IPS-18a (cell line): ENCODE results near the gene MFNG.

Experiments
- H3K27ac ChIP-seq: one replicate; pipeline ENCODE4 v1.5.1; 2013; ENCODE audit warnings: low read length
- H3K27me3 ChIP-seq: one replicate; pipeline ENCODE4 v1.6.1; 2013; ENCODE audit warnings: mild to moderate bottlenecking, low read length; ENCODE audit not compliant: control insufficient read depth, insufficient read depth
- H3K36me3 ChIP-seq: one replicate; pipeline ENCODE4 v1.6.1; 2013; ENCODE audit warnings: low read depth, low read length; ENCODE audit not compliant: control insufficient read depth
- H3K4me1 ChIP-seq: one replicate; pipeline ENCODE4 v1.6.1; 2013; ENCODE audit warnings: low read depth, low read length; ENCODE audit not compliant: control insufficient read depth
- H3K4me3 ChIP-seq: one replicate; pipeline ENCODE4 v1.5.1; 2013; ENCODE audit warnings: low read length
- H3K9ac ChIP-seq: one replicate; pipeline ENCODE4 v1.6.1; 2013; ENCODE audit warnings: mild to moderate bottlenecking, low read length, moderate library complexity
- H3K9me3 ChIP-seq: one replicate; pipeline ENCODE4 v1.6.1; 2013; ENCODE audit warnings: low read depth, low read length; ENCODE audit not compliant: control insufficient read depth

Gene MFNG

DNA sequence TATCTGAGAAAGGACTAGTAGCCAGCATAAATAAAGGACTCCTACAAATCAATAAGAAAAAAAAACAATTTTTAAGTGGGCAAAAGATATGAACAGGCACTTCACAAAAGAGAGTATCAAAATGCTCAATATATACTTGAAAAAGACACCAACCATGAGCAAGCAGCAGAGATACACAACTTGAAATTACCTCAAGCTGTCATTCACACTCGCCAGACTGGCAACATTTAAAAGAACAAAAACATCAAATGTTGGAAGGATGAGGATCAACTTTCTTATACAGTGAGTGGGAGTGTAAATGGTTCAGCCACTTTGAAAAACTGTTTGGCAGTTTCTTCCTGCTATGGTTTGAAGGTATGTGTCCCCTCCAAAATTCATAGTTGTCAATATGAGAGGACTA is 35.0 kb downstream of the MFNG start:
- H3K9ac ChIP-seq, result no peak overlapping the region
- no peaks in the 10 kb centered on the region for H3K36me3 ChIP-seq
- H3K4me3 ChIP-seq, result no peak overlapping the region
- no peaks in the 10 kb centered on the region for H3K27me3 ChIP-seq
- H3K27ac ChIP-seq, result no peak overlapping the region
- H3K9me3 ChIP-seq, result no peaks in the 10 kb centered on the region
- no peaks in the 10 kb centered on the region for H3K4me1 ChIP-seq

DNA sequence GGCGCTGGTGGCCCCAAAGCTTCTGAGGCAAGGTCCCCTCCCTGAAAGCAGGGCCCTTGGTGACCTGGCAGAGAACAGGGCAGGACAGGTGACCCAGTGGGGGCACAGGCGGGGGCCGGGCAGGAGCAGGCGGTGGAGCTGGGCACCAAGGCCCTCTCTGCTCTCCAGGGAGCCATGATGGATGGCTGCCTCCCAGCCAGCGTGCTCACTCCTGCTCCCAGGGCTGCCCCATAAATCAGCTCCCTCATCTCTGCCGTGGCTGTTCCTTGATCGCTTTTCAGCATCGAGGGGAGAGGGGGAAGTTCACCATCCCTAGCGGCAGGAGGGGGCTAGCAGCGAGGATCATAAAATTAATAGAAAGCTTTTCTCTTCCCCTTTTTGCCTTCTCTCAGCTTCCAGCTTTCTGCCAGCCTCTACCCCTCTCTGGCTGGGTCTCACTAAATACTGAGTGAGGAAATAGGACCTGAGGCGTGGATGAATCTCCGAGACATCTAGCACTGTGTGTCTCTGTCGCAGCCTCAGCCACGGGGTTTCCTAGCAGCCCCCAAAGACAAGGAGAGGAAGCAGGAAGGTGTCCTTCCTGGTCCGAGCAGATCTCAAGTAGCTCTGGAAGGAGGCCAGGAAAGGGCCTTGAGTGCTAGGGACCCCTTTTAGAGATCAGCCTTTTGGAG is 36.7 kb downstream of the MFNG start:
- Histone ChIP-seq H3K4me3 (no peak overlapping the region), H3K9me3 (no peaks in the 10 kb centered on the region), H3K9ac (no peak overlapping the region), H3K27ac (no peak overlapping the region), H3K27me3 (no peaks in the 10 kb centered on the region), H3K36me3 (no peaks in the 10 kb centered on the region), H3K4me1 (no peaks in the 10 kb centered on the region)

DNA sequence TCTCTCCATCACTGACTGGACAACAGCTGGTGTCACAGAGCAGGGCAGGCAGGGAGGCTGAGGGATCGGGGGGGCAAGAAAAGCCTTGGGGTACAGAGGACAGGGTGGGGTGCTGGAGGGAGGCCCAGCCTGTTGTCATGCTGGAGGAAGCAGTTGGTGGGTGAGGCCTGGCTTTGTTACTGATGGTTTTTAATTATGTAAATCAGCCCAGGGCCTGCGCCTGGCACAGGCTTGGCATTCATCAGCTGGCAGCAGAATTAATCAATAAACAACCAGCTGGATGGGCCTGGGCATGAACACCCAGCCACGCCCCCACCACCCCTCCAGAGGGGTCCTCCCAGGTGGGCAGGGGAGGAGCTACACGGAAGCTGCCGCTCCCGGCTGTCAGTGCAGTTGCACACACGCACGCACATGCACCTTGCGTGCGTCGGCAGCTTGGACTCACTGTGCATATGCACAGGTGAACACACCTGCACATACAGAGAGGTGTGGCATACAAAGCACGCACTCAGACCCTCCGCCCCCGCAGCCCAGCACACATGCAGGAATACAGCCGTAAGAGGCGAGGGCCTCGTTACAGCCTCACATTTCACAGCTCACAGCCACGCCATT is 37.6 kb downstream of the MFNG start:
- Histone ChIP-seq H3K9ac (no peak overlapping the region), H3K27me3 (no peaks in the 10 kb centered on the region), H3K4me1 (no peaks in the 10 kb centered on the region), H3K4me3 (no peak overlapping the region), H3K27ac (no peak overlapping the region), H3K9me3 (no peaks in the 10 kb centered on the region), H3K36me3 (no peaks in the 10 kb centered on the region)

DNA sequence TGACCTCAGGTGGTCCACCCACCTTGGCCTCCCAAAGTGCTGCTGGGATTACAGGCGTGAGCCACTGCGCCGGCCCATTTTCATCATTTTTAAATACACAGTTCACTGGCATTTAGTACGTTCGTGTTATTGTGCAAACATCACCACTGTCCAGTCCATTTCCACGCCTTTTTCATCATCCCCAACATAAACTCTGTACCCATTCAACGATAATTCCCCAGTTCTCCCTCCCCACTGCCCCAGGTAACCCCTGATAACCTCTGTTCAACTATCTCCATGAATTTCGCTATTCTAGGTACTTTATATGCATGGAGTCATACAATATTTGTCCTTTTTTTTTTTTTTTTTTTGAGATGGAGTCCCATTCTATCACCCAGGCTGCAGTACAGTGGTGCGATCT is 40.7 kb downstream of the MFNG start:
- Histone ChIP-seq H3K4me1 (no peaks in the 10 kb centered on the region), H3K4me3 (no peak overlapping the region), H3K27me3 (no peaks in the 10 kb centered on the region)

DNA sequence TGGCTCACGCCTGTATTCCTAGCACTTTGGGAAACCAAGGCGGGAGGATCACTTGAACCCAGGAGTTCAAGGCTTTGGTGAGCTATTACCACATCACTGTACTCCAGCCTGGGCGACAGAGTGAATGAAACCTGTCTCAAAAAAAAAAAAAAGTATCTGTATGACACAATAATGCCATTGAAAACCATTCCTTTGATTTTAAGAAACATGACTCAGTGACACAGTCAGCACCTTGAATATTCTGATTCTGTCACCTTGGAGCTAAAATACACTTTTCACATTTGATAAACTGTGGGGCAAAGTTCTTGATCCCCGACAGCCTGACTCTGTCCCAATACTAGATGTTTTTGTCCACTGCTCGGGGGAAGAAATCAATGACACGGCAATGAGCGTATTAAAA is 42.2 kb downstream of the MFNG start:
- Histone ChIP-seq H3K27me3 (no peaks in the 10 kb centered on the region), H3K4me1 (no peaks in the 10 kb centered on the region), H3K4me3 (no peak overlapping the region), H3K36me3 (no peaks in the 10 kb centered on the region), H3K27ac (no peak overlapping the region), H3K9me3 (no peaks in the 10 kb centered on the region), H3K9ac (no peak overlapping the region)

More for the DNA sequence above, 40.7 kb downstream of the MFNG start:
- H3K36me3 ChIP-seq, result no peaks in the 10 kb centered on the region
- no peak overlapping the region for H3K27ac ChIP-seq
- H3K9ac ChIP-seq, result no peak overlapping the region
- H3K9me3 ChIP-seq, result no peaks in the 10 kb centered on the region

DNA sequence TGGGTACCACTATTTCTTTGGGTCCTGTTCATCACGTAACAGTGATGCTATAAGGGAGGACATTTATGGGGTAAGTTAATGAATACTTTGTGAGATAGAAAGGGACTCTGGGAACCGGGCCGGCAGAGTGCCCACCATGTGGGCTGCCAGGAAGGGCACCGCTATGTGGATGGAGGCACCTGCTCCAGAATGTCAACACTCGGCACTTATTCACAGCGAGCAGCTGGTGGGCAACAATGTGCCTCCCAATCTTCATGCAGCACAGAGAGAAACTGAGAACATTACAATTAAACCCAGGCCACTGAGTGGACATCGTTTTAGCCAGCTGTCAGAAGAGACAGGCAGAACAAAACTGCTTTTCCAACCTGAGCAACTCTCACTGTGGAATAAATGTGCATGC is 43.1 kb downstream of the MFNG start:
- Histone ChIP-seq H3K27ac (no peak overlapping the region), H3K36me3 (no peaks in the 10 kb centered on the region), H3K9ac (no peak overlapping the region)

DNA sequence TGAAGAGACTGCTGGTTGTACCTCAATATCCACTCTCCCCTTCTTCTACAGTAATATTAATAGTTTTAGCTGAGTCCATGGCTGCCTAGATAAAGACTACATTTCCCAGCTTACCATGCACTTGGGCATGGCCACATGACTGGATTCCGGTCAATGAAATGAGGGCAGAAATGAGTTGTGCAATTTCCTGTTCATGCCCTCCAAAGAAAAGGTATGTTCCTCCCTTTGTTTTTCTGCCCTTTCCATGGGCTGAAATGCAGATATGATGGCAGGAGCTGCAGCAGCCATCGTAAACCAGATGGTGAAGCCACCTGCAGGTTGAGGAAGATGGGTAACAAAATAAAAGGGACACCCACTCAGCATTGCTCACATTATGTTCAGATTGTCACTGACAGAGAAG is 43.6 kb downstream of the MFNG start:
- Histone ChIP-seq H3K27ac (no peak overlapping the region), H3K27me3 (no peaks in the 10 kb centered on the region), H3K36me3 (no peaks in the 10 kb centered on the region), H3K4me1 (no peaks in the 10 kb centered on the region), H3K9ac (no peak overlapping the region), H3K9me3 (no peaks in the 10 kb centered on the region), H3K4me3 (no peak overlapping the region)

More for the DNA sequence above, 43.1 kb downstream of the MFNG start:
- Histone ChIP-seq H3K27me3 (no peaks in the 10 kb centered on the region), H3K4me3 (no peak overlapping the region), H3K4me1 (no peaks in the 10 kb centered on the region), H3K9me3 (no peaks in the 10 kb centered on the region)

DNA sequence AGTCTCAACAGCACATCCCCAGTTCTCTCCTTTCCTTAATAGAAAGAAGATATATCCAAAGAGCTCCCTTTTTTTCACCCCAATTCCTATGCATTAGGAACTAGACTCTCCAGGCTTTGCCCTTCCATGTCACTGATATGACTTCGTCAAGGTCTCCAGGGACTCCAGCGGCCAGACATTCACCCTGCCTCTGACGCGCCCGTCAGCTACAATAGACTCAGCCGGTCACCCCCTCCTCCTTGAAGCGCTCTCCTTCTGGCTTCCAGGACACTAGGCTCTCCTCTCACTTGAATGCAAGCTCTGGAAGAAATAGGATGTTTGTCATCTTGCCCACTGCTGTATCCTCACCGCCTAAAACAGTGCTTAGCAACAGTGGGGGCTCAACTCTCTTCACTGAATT is 44.0 kb downstream of the MFNG start:
- no peak overlapping the region for H3K4me3 ChIP-seq
- H3K27me3 ChIP-seq, result no peaks in the 10 kb centered on the region
- H3K36me3 ChIP-seq, result no peaks in the 10 kb centered on the region
- H3K9me3 ChIP-seq, result no peaks in the 10 kb centered on the region
- H3K4me1 ChIP-seq, result no peaks in the 10 kb centered on the region
- no peak overlapping the region for H3K9ac ChIP-seq
- H3K27ac ChIP-seq, result no peak overlapping the region

DNA sequence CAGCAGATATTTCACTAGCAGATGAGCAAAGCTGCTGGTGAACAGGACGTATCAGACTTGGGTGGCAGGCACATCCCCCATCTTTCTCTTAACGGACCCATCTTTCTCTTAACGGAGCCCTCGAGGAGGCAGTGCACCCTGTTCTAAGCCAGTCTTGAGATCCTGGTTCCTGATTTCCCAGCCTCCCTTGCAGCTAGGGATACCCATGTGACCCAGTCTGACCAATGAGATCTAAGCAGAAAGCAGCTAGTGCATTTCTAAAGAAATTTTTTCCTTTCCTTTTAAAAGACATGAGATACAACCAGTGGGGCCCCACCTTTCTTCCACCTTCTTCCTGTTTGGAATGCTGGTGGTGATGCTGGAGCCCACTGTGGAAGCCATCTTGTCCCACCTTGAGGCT is 45.3 kb downstream of the MFNG start:
- H3K4me1 ChIP-seq, result no peaks in the 10 kb centered on the region
- H3K27ac ChIP-seq, result no peak overlapping the region
- no peaks in the 10 kb centered on the region for H3K9me3 ChIP-seq
- H3K36me3 ChIP-seq, result no peaks in the 10 kb centered on the region
- no peak overlapping the region for H3K9ac ChIP-seq
- no peaks in the 10 kb centered on the region for H3K27me3 ChIP-seq
- no peak overlapping the region for H3K4me3 ChIP-seq

DNA sequence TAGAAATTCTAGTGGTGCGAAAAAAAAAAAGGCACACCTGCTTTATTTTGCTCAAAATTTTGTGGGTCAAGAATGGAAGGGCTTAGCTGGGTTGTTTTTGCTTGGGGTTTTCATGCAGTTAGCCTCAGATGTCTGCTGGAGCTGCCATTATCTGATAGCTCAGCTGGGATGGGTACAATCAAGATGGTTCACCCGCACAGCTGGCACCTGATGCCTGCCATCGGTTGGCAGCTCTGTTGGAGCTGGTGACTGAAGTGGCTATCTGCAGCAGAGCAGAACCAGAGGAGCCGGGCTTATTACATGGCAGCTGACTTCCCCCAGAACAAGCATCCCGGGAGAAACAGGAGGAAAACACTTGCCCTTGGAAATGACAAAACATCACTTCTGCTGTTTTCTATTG is 46.8 kb downstream of the MFNG start:
- Histone ChIP-seq H3K9me3 (no peaks in the 10 kb centered on the region), H3K27me3 (no peaks in the 10 kb centered on the region), H3K4me1 (no peaks in the 10 kb centered on the region), H3K27ac (no peak overlapping the region), H3K4me3 (no peak overlapping the region), H3K36me3 (no peaks in the 10 kb centered on the region), H3K9ac (no peak overlapping the region)

DNA sequence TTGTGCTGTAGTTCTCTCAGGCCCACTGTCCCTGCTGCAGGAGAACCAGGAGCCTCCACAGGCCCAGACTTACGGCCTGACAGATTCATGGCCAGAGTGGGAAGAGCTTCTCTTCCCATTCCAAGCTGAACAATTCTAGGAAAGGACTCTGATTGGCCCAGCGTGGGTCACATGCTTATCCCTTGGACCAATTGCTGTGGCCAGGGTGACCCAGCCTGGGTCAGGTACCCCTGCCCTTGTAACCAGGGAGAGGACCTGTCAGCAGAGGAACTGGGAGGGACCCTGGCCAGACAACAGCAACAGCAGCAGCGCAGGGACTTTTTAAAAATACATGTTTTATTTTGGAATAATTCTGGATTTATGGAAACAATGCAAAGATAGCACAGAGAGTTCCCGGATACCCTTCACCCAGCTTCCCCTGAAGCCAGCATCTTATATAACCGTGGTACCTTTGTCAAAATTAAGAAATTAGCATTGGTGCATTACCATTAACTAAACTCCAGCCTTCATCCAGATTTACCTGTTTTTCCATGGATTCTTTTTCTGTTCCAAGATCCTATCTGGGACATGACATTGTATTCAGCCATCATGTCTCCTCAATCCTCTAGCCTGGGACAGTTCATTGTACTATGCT is 50.1 kb downstream of the MFNG start:
- Histone ChIP-seq H3K9me3 (no peaks in the 10 kb centered on the region), H3K4me3 (no peak overlapping the region), H3K36me3 (no peaks in the 10 kb centered on the region), H3K9ac (no peak overlapping the region), H3K27me3 (no peaks in the 10 kb centered on the region), H3K27ac (no peak overlapping the region), H3K4me1 (no peaks in the 10 kb centered on the region)

DNA sequence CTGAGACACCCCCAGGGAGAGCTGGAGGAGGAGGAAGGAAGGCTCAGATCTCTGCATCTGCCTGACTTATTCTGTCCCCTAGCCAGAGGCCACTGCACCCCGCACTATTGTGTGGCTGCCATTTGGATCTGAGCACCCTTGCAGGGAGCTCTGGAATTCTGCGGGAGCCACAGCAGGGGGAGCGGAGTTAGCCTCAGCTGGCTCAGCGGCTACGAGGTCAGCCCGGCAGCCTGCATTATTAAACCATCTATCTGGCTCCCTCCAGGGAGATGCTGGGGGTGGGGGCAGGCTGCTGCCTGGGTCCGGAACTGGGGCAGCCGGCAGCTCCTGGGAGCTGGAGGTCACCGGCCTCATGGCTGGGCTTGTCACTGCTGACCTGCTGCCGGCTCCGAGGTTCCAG is 52.4 kb downstream of the MFNG start:
- Histone ChIP-seq H3K36me3 (no peaks in the 10 kb centered on the region), H3K4me3 (no peak overlapping the region), H3K27ac (no peak overlapping the region), H3K4me1 (no peaks in the 10 kb centered on the region), H3K9me3 (no peaks in the 10 kb centered on the region), H3K9ac (no peak overlapping the region), H3K27me3 (peaks cover 5% of the 10 kb centered on the region)
